HuH-7 (cell line): Measurements from ENCODE around the gene SLC20A1.
"Not testable (repeated sequence)": the region's sequence is repeated elsewhere in the genome, so short reads cannot be mapped to it uniquely, and the experiment has no call there.

ENCODE experiments used
- DNase-seq: peaks from one replicate; pipeline ENCODE4 v3.0.0; 2011; ENCODE audit warnings: low spot score

SLC20A1 gene

GRCh38 chr2:112646791-112647689 lies 1.3 kb downstream of the SLC20A1 start:
- no peak for DNase-seq

DNA sequence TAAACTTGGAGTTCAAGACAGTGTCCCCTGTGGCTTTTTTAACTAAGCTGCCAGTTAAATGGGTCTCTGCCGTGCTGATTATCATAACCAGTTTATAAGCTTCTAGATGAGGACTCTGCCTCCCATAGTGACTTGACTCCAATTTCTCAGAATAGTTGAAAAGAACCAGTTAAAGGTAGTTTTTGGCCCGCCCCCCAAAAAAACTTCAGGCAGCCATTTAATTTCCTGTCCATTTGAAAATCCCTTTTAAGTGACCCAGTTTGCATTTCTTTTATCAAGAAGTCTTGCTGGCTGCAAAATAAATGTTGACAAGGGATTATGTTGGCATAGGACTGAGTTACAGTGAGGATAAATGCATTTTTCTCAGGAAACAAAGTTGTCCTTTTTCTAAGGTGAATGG lies 2.3 kb downstream of the SLC20A1 start:
- no peak for DNase-seq

- DNase-seq = no peak
Measured at GRCh38 chr2:112656679-112657078, 10.9 kb downstream of the SLC20A1 start.

- no peak for DNase-seq
Measured at GRCh38 chr2:112658301-112658700, 12.6 kb downstream of the SLC20A1 start.

GRCh38 chr2:112658839-112659667 lies 13.3 kb downstream of the SLC20A1 start:
- no peak for DNase-seq

GRCh38 chr2:112660138-112660537 lies 14.4 kb downstream of the SLC20A1 start:
- no peak for DNase-seq

DNA sequence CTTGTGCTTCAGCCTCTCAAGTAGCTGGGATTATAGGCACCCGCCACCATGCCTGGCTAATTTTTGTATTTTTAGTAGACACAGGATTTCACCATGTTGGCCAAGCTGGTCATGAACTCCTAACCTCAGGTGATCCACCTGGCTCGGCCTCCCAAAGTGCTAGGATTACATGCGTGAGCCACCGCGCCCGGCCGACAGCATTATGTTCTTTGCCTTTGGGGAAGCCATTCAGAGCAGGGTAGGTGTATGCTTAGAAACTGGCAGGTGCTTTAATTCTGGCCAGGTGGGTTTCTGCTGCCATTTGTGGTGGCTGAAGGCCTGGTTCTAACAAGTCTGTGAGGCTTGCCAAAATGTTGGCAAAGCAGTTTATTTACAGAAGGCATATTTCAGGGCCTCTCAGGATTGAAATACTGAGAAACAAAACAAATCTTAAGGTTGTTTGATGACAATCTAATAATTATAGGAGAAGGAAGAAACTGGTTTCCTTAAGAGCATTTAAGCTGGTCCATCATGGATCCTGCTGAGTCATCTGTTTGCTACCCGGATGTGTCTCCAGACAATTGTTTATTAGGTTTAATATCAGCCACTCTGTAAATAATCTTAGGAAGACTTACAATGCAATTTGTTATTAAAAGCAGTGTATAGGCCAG lies 16.0 kb downstream of the SLC20A1 start:
- DNase-seq = no peak

- DNase-seq = peak; percentile 37
Measured at GRCh38 chr2:112662704-112663103, 17.0 kb downstream of the SLC20A1 start.

- DNase-seq = no peak
Measured at GRCh38 chr2:112664689-112665088, 18.9 kb downstream of the SLC20A1 start.

DNA sequence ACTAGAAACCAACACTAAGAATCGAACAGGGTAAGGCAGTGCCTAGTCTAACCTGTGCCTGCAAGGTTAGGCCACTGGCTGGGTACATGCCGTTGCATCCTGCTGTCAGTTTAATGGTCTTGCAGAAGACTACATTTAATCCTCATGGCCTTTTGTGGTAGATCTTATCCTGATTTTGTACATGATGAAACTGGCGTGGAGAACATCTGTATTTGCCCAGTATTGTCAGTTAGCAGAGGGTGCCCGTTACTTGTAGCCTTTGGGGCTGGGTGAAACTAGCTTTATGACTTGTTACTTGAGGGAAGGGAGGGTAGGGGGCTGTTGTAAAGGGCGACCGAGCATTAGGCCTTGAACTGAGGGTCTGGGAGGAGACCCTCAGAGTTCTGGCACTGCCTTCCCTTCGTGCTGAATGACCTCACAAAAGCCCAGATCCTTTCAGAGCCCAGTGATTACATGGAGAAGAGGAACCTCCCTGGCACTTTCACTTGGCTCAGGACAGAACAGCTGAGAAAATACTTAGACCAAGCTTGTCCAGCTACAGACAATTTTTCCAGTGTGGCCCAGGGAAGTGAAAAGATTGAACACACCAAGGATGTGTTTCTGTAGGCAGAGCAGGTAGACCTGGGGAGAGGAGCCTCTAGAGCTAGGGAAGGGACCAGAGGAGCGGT lies 19.5 kb downstream of the SLC20A1 start:
- no peak for DNase-seq

DNA sequence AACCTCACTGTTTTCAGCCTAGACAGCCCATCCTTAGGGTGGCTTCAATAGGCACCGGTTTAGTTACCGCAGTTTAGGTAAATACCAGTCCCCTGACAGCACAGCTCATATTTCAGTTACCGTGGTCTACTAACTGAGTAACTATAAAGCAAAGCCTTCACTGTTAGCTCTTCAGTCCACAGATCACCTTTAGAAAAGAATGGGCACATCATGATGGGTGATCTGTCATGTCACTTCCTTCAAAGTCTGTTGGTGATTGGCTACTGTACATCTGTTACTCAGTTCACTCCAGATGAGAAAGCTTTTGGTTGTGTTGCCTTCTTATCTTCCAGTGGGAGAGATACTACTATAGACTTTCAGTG lies 21.0 kb downstream of the SLC20A1 start:
- DNase-seq = no peak

- DNase-seq = not testable (repeated sequence)
Measured at GRCh38 chr2:112667540-112667939, 21.8 kb downstream of the SLC20A1 start.

DNA sequence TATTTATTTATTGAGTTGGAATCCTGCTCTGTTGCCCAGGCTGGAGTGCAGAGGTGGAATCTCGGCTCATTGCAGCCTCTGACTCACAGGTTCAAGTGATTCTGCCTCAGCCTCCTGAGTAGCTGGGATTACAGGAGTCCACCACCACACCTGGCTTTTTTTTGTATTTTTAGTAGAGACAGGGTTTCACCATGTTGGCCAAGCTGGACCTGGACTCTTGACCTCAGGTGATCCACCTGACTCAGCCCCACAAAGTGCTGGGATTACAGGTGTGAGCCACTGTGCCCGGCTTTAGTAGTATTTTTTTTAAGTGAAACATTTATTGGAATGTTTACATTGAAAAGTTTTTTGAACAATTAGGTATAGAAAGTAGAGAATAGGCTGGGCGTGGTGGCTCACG lies 23.9 kb downstream of the SLC20A1 start:
- DNase-seq = no peak

DNA sequence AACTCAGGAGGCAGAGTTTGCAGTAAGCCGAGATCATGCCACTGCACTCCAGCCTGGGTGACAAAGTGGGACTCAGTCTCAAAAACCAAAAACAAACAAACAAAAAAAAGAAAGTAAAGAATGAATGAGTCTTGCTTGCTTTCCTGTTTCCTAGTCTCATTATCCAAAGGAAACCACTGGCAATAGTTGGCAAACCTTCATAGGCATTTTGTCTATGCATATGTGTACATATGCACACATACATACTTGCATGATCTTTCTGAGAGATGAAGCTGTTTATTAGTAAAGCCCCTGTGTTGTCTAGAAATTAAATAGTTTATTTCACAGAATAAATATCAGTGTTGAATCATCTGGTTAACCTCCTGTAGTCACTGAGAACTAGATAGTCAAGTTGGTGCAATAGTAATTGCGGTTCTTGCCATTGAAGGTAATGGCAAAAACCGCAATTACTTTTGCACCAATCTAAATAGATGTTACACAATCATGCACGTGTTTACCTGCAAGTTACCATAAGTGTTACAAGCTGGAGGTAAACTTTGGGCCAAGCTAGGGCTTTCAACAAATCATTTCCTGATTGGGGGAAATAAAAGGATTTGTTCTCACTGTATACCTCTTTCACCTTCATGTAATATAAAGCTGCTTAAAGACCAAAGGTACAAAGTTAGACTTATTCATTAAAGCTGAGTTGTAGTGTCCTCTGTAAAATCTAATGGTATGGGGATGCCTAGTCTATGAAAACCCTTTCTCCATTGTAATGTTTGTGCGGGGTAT lies 24.7 kb downstream of the SLC20A1 start:
- no peak for DNase-seq

- no peak for DNase-seq
Measured at GRCh38 chr2:112671801-112672200, 26.1 kb downstream of the SLC20A1 start.

DNA sequence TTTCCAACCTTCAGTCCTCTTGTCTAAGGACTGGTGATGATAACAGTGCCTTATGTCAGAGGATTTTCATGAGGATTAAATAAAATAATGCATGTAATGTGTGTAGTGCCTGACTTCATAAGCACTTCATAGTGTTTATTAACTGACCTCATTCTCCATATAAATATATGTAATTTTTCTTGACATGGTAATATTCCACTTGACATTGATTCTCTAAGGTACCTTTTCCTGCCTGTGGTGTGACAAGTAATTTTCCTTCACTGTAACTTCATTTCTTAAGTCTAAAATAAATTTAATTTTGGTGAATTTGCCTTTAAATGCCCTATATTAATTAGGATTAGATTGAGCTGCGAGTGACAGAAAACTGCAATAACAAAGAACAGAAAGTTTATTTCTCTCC lies 27.3 kb downstream of the SLC20A1 start:
- no peak for DNase-seq

DNA sequence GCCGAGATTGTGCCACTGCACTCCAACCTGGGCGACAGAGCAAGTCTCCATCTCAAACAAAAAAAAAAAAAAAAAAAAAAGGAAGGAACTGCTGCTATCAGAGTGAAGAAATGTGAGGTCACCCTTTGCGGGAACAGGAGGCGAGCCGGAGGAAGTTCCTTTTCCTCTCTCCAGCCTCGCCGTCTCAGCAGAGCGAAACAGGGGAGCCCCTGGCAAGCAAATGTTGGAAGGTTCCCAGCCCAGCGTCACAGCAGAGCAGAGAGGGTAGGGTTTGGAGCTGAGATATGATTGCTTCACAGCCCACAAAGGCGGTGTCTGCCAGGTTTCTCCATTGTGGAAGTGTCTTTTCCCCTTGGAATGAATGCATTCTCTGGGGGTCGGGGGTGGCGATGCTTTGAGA lies 28.5 kb downstream of the SLC20A1 start:
- no peak for DNase-seq

DNA sequence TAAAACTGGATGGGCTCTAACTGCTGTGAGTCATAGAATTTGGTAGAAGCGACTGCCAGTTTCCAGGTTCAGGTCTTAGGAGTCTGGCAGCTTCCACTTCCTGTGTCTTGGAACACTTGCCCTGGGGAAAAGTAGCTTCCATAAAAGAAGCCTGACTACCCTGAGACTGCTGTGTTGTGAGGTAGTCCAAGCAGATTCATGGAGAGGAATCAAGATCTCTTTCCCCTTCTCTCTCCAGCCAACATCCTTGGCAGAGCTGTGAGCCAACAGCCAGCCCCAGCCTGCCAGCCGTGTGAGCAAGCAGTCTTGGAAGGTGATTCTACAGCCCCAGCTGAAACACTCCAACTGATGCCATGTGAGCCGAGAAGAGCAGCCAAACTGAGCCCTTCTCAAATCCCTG lies 33.7 kb downstream of the SLC20A1 start:
- DNase-seq = no peak

GRCh38 chr2:112680666-112681101 lies 34.9 kb downstream of the SLC20A1 start:
- DNase-seq = no peak

DNA sequence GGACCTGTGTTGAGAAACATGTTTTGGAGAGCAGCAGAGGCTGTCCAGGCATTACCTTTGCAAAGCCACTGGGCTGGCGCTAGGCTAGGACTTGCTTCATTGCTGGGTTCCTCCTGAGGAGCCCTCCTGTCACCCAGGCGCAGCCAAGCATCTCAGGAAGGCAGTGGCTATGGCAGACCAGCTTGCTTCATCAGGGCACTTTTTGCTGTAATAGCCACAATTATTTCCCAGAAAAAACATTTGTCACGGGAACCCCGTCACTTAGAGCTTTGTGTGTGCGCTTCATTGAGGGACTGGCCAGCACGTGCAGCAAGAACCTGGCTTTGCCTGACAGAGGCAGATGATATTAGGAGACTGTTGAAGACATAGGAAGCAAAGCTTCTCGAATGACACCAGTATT lies 36.4 kb downstream of the SLC20A1 start:
- no peak for DNase-seq
